MCF 10A (cell line): ENCODE data around the gene SLC5A6. TPM values are rescaled to one million over a fixed set of nuclear protein-coding genes. Genes with fewer than 3 reads are reported as not detected.

Experiments
- BruUV-seq: library from RNA; stranded (reverse); fragments of 400-500 nt; replicated peaks from 2 replicates; lab custom pipeline; 2021; lab: Mats Ljungman, UMichigan
- CTCF ChIA-PET: fragments of 300-600 bp; sonication (Branson Sonifier 250); formaldehyde crosslinking; extraction: SDS; loops from one replicate; lab custom pipeline; 2021; ENCODE audit warnings: antibody characterized with exemption, inconsistent platforms; lab: Yijun Ruan, JAX
- POLR2A ChIA-PET: fragments of 300-600, 350-650 bp; sonication (Branson Sonifier 250); formaldehyde crosslinking; extraction: SDS; loops from one replicate; lab custom pipeline; 2020; ENCODE audit warnings: antibody characterized with exemption, inconsistent platforms; lab: Yijun Ruan, JAX
- DNase-seq: peaks from one replicate; pipeline ENCODE4 v3.0.0-alpha.2; 2018; ENCODE audit not compliant: unreplicated experiment
- H3K27ac Mint-ChIP-seq: one replicate; pipeline ENCODE4 v1.8.0; 2022; ENCODE audit warnings: mild to moderate bottlenecking, low read depth, mixed read lengths; ENCODE audit not compliant: unreplicated experiment
- H3K27me3 Mint-ChIP-seq: one replicate; pipeline ENCODE4 v1.8.0; 2022; ENCODE audit warnings: mixed read lengths; ENCODE audit not compliant: insufficient read depth, unreplicated experiment
- H3K36me3 Mint-ChIP-seq: one replicate; pipeline ENCODE4 v1.8.0; 2022; ENCODE audit warnings: mild to moderate bottlenecking, moderate library complexity, mixed read lengths; ENCODE audit not compliant: insufficient read depth, unreplicated experiment
- H3K4me1 Mint-ChIP-seq: one replicate; pipeline ENCODE4 v1.8.0; 2022; ENCODE audit warnings: mixed read lengths; ENCODE audit not compliant: insufficient read depth, unreplicated experiment
- H3K4me3 Mint-ChIP-seq: one replicate; pipeline ENCODE4 v1.8.0; 2022; ENCODE audit warnings: mild to moderate bottlenecking, moderate library complexity, mixed read lengths; ENCODE audit not compliant: unreplicated experiment
- H3K9me3 Mint-ChIP-seq: one replicate; pipeline ENCODE4 v1.8.0; 2022; ENCODE audit warnings: mixed read lengths; ENCODE audit not compliant: unreplicated experiment
- CTCF ChIP-seq: fragments of 200-600 bp; IDR thresholded peaks from one replicate; pipeline ENCODE4 v1.8.0; 2022; ENCODE audit warnings: antibody characterized with exemption, mild to moderate bottlenecking; ENCODE audit not compliant: unreplicated experiment
- intact Hi-C: fragments of 100-400 bp; cut with micrococcal nuclease; formaldehyde crosslinking; loops from 2 replicates; pipeline ENCODE4 v1.14.1; 2022
- total RNA-seq: library from RNA; stranded (reverse); gene quantifications from 2 replicates; pipeline ENCODE4 v1.2.3, GENCODE V29; 2022

Gene SLC5A6
- total RNA-seq, 1 experiment from 2014 or later: 25.9 TPM

- POLR2A ChIA-PET: no interaction called here
- Mint-ChIP-seq H3K9me3 (no peaks in the 10 kb centered on the region), H3K27ac (no peak overlapping the region), H3K4me1 (peaks cover 20% of the 10 kb centered on the region), H3K36me3 (no peaks in the 10 kb centered on the region), H3K4me3 (no peak overlapping the region), H3K27me3 (peaks cover 28% of the 10 kb centered on the region)
- intact Hi-C loops: no loop called here
- no peak for DNase-seq
- no TSS peak for BruUV-seq
- TF ChIP-seq CTCF: no peak
- CTCF ChIA-PET: interaction anchor here (0.6 to 0.7 kb wide), 4 partner anchors 40 to 981 kb away, joined by 3 to 5 read pairs (median 3); no protein-coding TSS in a partner anchor
Measured at GRCh38 chr2:27256855-27257454, 44.9 kb upstream of the SLC5A6 start.

GRCh38 chr2:27255660-27256059, 43.6 kb upstream of the SLC5A6 start:
- DNase-seq: peak; percentile 48
- no TSS peak for BruUV-seq
- Mint-ChIP-seq H3K27me3 (peaks cover 15% of the 10 kb centered on the region), H3K4me1 (peaks cover 20% of the 10 kb centered on the region), H3K4me3 (no peak overlapping the region), H3K9me3 (no peaks in the 10 kb centered on the region), H3K36me3 (no peaks in the 10 kb centered on the region), H3K27ac (no peak overlapping the region)
- CTCF ChIA-PET: interaction anchor here (0.8 to 1.0 kb wide), 4 partner anchors 15 to 121 kb away, joined by 3 to 4 read pairs (median 3); partner anchors contain the start of gene PREB
- TF ChIP-seq CTCF: no peak
- intact Hi-C loops: no loop called here
- POLR2A ChIA-PET: interaction anchor here (0.6 to 1.1 kb wide), 2 partner anchors 10 to 142 kb away, joined by 3 to 4 read pairs; no protein-coding TSS in a partner anchor

GRCh38 chr2:27255187-27255586, 43.1 kb upstream of the SLC5A6 start:
- DNase-seq: no peak
- no TSS peak for BruUV-seq
- peaks cover 20% of the 10 kb centered on the region for H3K4me1 Mint-ChIP-seq
- ChIA-PET CTCF (interaction anchor here (0.8 to 0.9 kb wide), 2 partner anchors 15 to 24 kb away, joined by 3 read pairs; no protein-coding TSS in a partner anchor), POLR2A (interaction anchor here (1.1 kb wide), 1 partner anchor 9 kb away, joined by 4 read pairs; no protein-coding TSS in a partner anchor)
- H3K4me3 Mint-ChIP-seq: no peak overlapping the region
- no peak overlapping the region for H3K27ac Mint-ChIP-seq
- TF ChIP-seq CTCF: no peak
- intact Hi-C loops: no loop called here
- H3K9me3 Mint-ChIP-seq: no peaks in the 10 kb centered on the region
- H3K27me3 Mint-ChIP-seq: peaks cover 10% of the 10 kb centered on the region
- H3K36me3 Mint-ChIP-seq: no peaks in the 10 kb centered on the region

- Mint-ChIP-seq H3K27me3 (no peaks in the 10 kb centered on the region), H3K4me1 (peaks cover 26% of the 10 kb centered on the region), H3K9me3 (no peaks in the 10 kb centered on the region), H3K4me3 (no peak overlapping the region), H3K36me3 (peaks cover 5% of the 10 kb centered on the region), H3K27ac (no peak overlapping the region)
- intact Hi-C loops: no loop called here
- ChIA-PET CTCF (interaction anchor here (1.2 kb wide), 2 partner anchors 16 to 24 kb away, joined by 3 to 7 read pairs; no protein-coding TSS in a partner anchor), POLR2A (interaction anchor here (0.7 kb wide), 1 partner anchor 428 kb away, joined by 3 read pairs; no protein-coding TSS in a partner anchor)
- no peak for DNase-seq
- BruUV-seq: no TSS peak
- no peak for TF ChIP-seq CTCF
Measured at GRCh38 chr2:27251766-27252165, 39.7 kb upstream of the SLC5A6 start.
